Neural progenitor cell (in vitro differentiated cells): ENCODE measurements around the gene SYNM. TPM values are rescaled to one million over a fixed set of nuclear protein-coding genes. Genes with fewer than 3 reads are reported as not detected.

Experiments used
- DNase-seq: peaks from one replicate; pipeline ENCODE4 v3.0.0-alpha.2; 2016; ENCODE audit warnings: low spot score
- H2AFZ ChIP-seq: fragments of 200-600 bp; sonication (generic); replicated peaks from 2 replicates; pipeline ENCODE4 v1.6.1; 2016; ENCODE audit warnings: antibody characterized with exemption
- H3F3A ChIP-seq: fragments of 200-600 bp; sonication (generic); 2 replicates; pipeline ENCODE4 v1.6.1; 2016; ENCODE audit warnings: antibody characterized with exemption, low read depth
- H3K27ac ChIP-seq: fragments of 200-600 bp; sonication (generic); 2 replicates; pipeline ENCODE4 v1.5.1; 2016; ENCODE audit warnings: mild to moderate bottlenecking
- H3K27me3 ChIP-seq: fragments of 200-600 bp; sonication (generic); 2 replicates; pipeline ENCODE4 v1.6.1; 2016; ENCODE audit warnings: mild to moderate bottlenecking, moderate library complexity
- H3K36me3 ChIP-seq: fragments of 200-600 bp; sonication (generic); 2 replicates; pipeline ENCODE4 v1.5.1; 2016
- H3K4me1 ChIP-seq: fragments of 200-600 bp; sonication (generic); 2 replicates; pipeline ENCODE4 v1.6.1; 2016; ENCODE audit warnings: mixed run types
- H3K4me2 ChIP-seq: fragments of 200-600 bp; sonication (generic); 2 replicates; pipeline ENCODE4 v1.6.1; 2016
- H3K4me3 ChIP-seq: fragments of 200-600 bp; sonication (generic); 2 replicates; pipeline ENCODE4 v1.5.1; 2016
- H3K79me2 ChIP-seq: fragments of 200-600 bp; sonication (generic); 2 replicates; pipeline ENCODE4 v1.6.1; 2016; ENCODE audit warnings: low read depth
- H3K9ac ChIP-seq: fragments of 200-600 bp; sonication (generic); 2 replicates; pipeline ENCODE4 v1.6.1; 2016
- H3K9me3 ChIP-seq: fragments of 200-600 bp; sonication (generic); 2 replicates; pipeline ENCODE4 v1.5.1; 2016; ENCODE audit warnings: low read depth
- H4K20me1 ChIP-seq: fragments of 200-600 bp; sonication (generic); 2 replicates; pipeline ENCODE4 v1.6.1; 2016; ENCODE audit warnings: low read depth
- H3K27ac Mint-ChIP-seq: 3 replicates; pipeline ENCODE4 v1.8.0; 2021; ENCODE audit warnings: mixed read lengths
- H3K27me3 Mint-ChIP-seq: 2 replicates; pipeline ENCODE4 v1.8.0; 2022; ENCODE audit warnings: low read depth, mild to moderate bottlenecking, inconsistent platforms, moderate library complexity, mixed read lengths; ENCODE audit not compliant: insufficient read depth
- H3K36me3 Mint-ChIP-seq: 3 replicates; pipeline ENCODE4 v1.8.0; 2021; ENCODE audit warnings: mixed read lengths
- H3K4me1 Mint-ChIP-seq: 3 replicates; pipeline ENCODE4 v1.8.0; 2021; ENCODE audit warnings: mixed read lengths
- H3K4me3 Mint-ChIP-seq: 3 replicates; pipeline ENCODE4 v1.8.0; 2021; ENCODE audit warnings: mild to moderate bottlenecking, moderate library complexity, mixed read lengths
- H3K9me3 Mint-ChIP-seq: 3 replicates; pipeline ENCODE4 v1.8.0; 2020; ENCODE audit warnings: mixed read lengths
- CTCF ChIP-seq: fragments of 200-600 bp; sonication (generic); IDR thresholded peaks from 2 replicates; pipeline ENCODE4 v1.5.1; 2017; ENCODE audit warnings: antibody characterized with exemption, mild to moderate bottlenecking
- EZH2 ChIP-seq: fragments of 200-600 bp; sonication (generic); IDR thresholded peaks from 2 replicates; pipeline ENCODE4 v1.6.1; 2017; ENCODE audit warnings: antibody characterized with exemption, mild to moderate bottlenecking, moderate library complexity
- EZH2phosphoT487 ChIP-seq: fragments of 200-600 bp; sonication (generic); IDR thresholded peaks from 2 replicates; pipeline ENCODE4 v1.6.1; 2017; ENCODE audit warnings: antibody characterized with exemption
- total RNA-seq: library from RNA; depleted of rRNA; stranded (reverse); fragments of >200 nt; gene quantifications from 2 replicates; pipeline ENCODE4 v1.2.3, GENCODE V29; 2015; ENCODE audit warnings: low replicate concordance

Gene SYNM
- total RNA-seq, 1 donor from 2014 or later: 0.97 TPM

- Histone ChIP-seq H3K27ac (no peak overlapping the region), H3K9me3 (no peaks in the 10 kb centered on the region), H3F3A (no peaks in the 10 kb centered on the region), H4K20me1 (no peaks in the 10 kb centered on the region), H3K36me3 (no peaks in the 10 kb centered on the region), H3K79me2 (no peaks in the 10 kb centered on the region), H3K4me2 (no peak overlapping the region), H2AFZ (no peak overlapping the region), H3K4me3 (no peak overlapping the region), H3K4me1 (no peaks in the 10 kb centered on the region), H3K9ac (no peak overlapping the region), H3K27me3 (peaks cover 6% of the 10 kb centered on the region)
- no peak for DNase-seq
- Mint-ChIP-seq H3K9me3 (no peaks in the 10 kb centered on the region), H3K4me1 (no peaks in the 10 kb centered on the region), H3K27me3 (peaks cover 2% of the 10 kb centered on the region), H3K27ac (no peak overlapping the region), H3K36me3 (peaks cover 9% of the 10 kb centered on the region), H3K4me3 (no peak overlapping the region)
- no peak for TF ChIP-seq EZH2phosphoT487
- TF ChIP-seq EZH2: no peak
- no peak for TF ChIP-seq CTCF
These were observed 8.8 kb downstream of the SYNM start for GRCh38 chr15:99113547-99114271.

GRCh38 chr15:99114511-99115299 is 9.8 kb downstream of the SYNM start:
- H3K27me3 Mint-ChIP-seq: peaks cover 2% of the 10 kb centered on the region
- H3K4me3 Mint-ChIP-seq: no peak overlapping the region
- Histone ChIP-seq H3K9me3 (no peaks in the 10 kb centered on the region), H4K20me1 (no peaks in the 10 kb centered on the region), H2AFZ (no peak overlapping the region), H3F3A (no peaks in the 10 kb centered on the region), H3K4me3 (no peak overlapping the region), H3K4me1 (no peaks in the 10 kb centered on the region), H3K36me3 (no peaks in the 10 kb centered on the region), H3K27me3 (no peaks in the 10 kb centered on the region), H3K79me2 (no peaks in the 10 kb centered on the region), H3K4me2 (no peak overlapping the region), H3K27ac (no peak overlapping the region), H3K9ac (no peak overlapping the region)
- H3K36me3 Mint-ChIP-seq: peaks cover 9% of the 10 kb centered on the region
- no peak for DNase-seq
- H3K9me3 Mint-ChIP-seq: no peaks in the 10 kb centered on the region
- TF ChIP-seq EZH2phosphoT487: no peak
- no peak for TF ChIP-seq CTCF
- no peak for TF ChIP-seq EZH2
- H3K27ac Mint-ChIP-seq: no peak overlapping the region
- H3K4me1 Mint-ChIP-seq: no peaks in the 10 kb centered on the region

- Histone ChIP-seq H2AFZ (no peak overlapping the region), H3K4me2 (no peak overlapping the region), H3K9me3 (no peaks in the 10 kb centered on the region), H3F3A (no peaks in the 10 kb centered on the region), H3K27me3 (no peaks in the 10 kb centered on the region), H3K79me2 (no peaks in the 10 kb centered on the region), H3K4me1 (no peaks in the 10 kb centered on the region), H3K9ac (no peak overlapping the region), H3K27ac (no peak overlapping the region), H3K36me3 (no peaks in the 10 kb centered on the region), H3K4me3 (no peak overlapping the region), H4K20me1 (no peaks in the 10 kb centered on the region)
- Mint-ChIP-seq H3K36me3 (peaks cover 9% of the 10 kb centered on the region), H3K4me3 (no peak overlapping the region), H3K27me3 (peaks cover 2% of the 10 kb centered on the region), H3K4me1 (peaks cover 2% of the 10 kb centered on the region), H3K27ac (no peak overlapping the region), H3K9me3 (no peaks in the 10 kb centered on the region)
- TF ChIP-seq CTCF: no peak
- no peak for DNase-seq
These were observed 10.7 kb downstream of the SYNM start for GRCh38 chr15:99115300-99116215.
